Measurements from ENCODE around the gene GPC5. TPM values are rescaled to one million over a fixed set of nuclear protein-coding genes. Genes with fewer than 3 reads are reported as not detected.

The GPC5 gene
- total and polyA plus RNA-seq, 2 of the 13 experiments (the other 11 are each of a cell fraction or from before 2014, with no cell fraction given): 0.02 to 0.07 TPM

GRCh38 chr13:92768602-92769001 lies 1370.2 kb downstream of the GPC5 start:
- in situ Hi-C loops (cut with HindIII; ENCODE audit: extremely low pct_ligation_motif_present, low pct_unique_long_range_greater_than_20kb): no loop called here
- no peaks in the 10 kb centered on the region for H3K27me3 ChIP-seq (ENCODE audit: control insufficient read depth in 1 of 2, insufficient read depth in 2 of 2, low read length in 2 of 2)
- H3K27ac ChIP-seq (ENCODE audit: extremely low read length, insufficient read depth, low read length): no peak overlapping the region
- BruUV-seq (replicated peaks): no TSS peak
- H4K20me1 ChIP-seq (ENCODE audit: insufficient read depth, low read length): no peaks in the 10 kb centered on the region
- H3K4me3 ChIP-seq (replicated peaks in 1 of 3; ENCODE audit: insufficient read depth in 1 of 3, low read depth in 2 of 3, low read length in 3 of 3): no peak overlapping the region
- intact Hi-C loops (cut with micrococcal nuclease; ENCODE audit: unreplicated experiment): no loop called here
- H3K4me1 ChIP-seq (ENCODE audit: insufficient read depth, low read length): no peaks in the 10 kb centered on the region
- no peaks in the 10 kb centered on the region for H3K36me3 ChIP-seq (replicated peaks in 1 of 2; ENCODE audit: control insufficient read depth in 1 of 2, insufficient read depth in 2 of 2, low read length in 2 of 2)
- no peak overlapping the region for H2AFZ ChIP-seq (ENCODE audit: low read length)
- DNase-seq (ENCODE audit: low spot score): no peak
- ATAC-seq: no peak
- no peak overlapping the region for H3K9ac ChIP-seq (ENCODE audit: insufficient read depth, low read depth, low read length)
- ChIA-PET POLR2A (no interaction called here), CTCF (ENCODE audit: low intra/inter-chr PET ratio, low total read pairs) (no interaction called here)
- no peak for FAIRE-seq
- H3K79me2 ChIP-seq (ENCODE audit: insufficient read depth, low read length): no peaks in the 10 kb centered on the region
- H3K9me3 ChIP-seq (ENCODE audit: low read length): peaks cover 6% of the 10 kb centered on the region; the same call in 1 of the 2 replicates
- WGBS (ENCODE audit: low lambda C conversion rate): 0% methylated on average over 4 of the region's 4 CpGs
- H3K4me2 ChIP-seq (ENCODE audit: low read depth, low read length): no peak overlapping the region
- TF ChIP-seq ZNF549 (CRISPR knock-in tag; IDR thresholded peaks at IDR 0.05) (no peak), ZNF138 (CRISPR knock-in tag; IDR thresholded peaks at IDR 0.05; ENCODE audit: low read depth) (no peak), ZNF18 (CRISPR knock-in tag; IDR thresholded peaks at IDR 0.05; ENCODE audit: insufficient replicate concordance) (no peak), ZNF766 (CRISPR knock-in tag; IDR thresholded peaks at IDR 0.05; ENCODE audit: borderline replicate concordance) (no peak), IKZF5 (CRISPR knock-in tag; IDR thresholded peaks at IDR 0.05) (no peak), ARID3A (IDR thresholded peaks at IDR 0.05; ENCODE audit: low read depth, low read length) (no peak), ZNF451 (CRISPR knock-in tag; IDR thresholded peaks at IDR 0.05) (no peak), ZNF318 (CRISPR knock-in tag; IDR thresholded peaks at IDR 0.05) (no peak), ZNF776 (CRISPR knock-in tag; IDR thresholded peaks at IDR 0.05) (no peak), TFDP2 (CRISPR knock-in tag; IDR thresholded peaks at IDR 0.05) (no peak), CBX1 (IDR thresholded peaks at IDR 0.05; ENCODE audit: low read depth) (no peak)

Data from HepG2 (cell line).